ENCODE measurements around the gene VSTM2L.

VSTM2L gene

DNA sequence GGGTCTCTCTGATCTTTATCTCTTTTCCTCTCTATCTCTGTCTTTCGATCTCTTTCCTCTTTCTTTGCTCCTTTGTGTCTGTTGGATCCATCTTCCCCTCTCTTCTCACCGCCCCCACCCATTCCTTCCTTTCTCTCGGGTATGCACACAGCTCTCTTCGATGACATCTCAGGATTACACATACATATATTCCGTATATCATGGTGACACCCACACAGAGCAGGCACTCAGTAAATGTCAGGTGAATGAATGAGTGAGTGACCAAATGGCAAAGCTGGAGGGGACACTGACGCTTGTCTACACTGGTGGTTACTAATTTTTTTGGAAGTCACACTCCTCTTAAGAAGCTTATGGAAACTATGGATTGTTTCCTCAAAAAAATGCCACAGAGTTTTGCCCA is 9.9 kb downstream of the VSTM2L start:
- ATAC-seq (ENCODE audit: insufficient read depth, low read depth), result no peak
- peaks cover 37% of the 10 kb centered on the region for H3K27me3 ChIP-seq (ENCODE audit: insufficient read depth, low read length, poor library complexity)
- H3K9me3 ChIP-seq (ENCODE audit: insufficient read depth, low read length, severe bottlenecking), result no peaks in the 10 kb centered on the region
- H3K79me2 ChIP-seq (ENCODE audit: insufficient read depth, low read length), result no peaks in the 10 kb centered on the region
- H3K9ac ChIP-seq (ENCODE audit: low read depth, low read length), result no peak overlapping the region
- no peaks in the 10 kb centered on the region for H3K36me3 ChIP-seq (ENCODE audit: insufficient read depth, low read length)
- H4K20me1 ChIP-seq (ENCODE audit: insufficient read depth, low read length), result peaks cover 15% of the 10 kb centered on the region
- no peak overlapping the region for H3K4me3 ChIP-seq (ENCODE audit: low read depth in 1 of 2, low read length in 2 of 2)
- no peaks in the 10 kb centered on the region for H3K4me1 ChIP-seq (ENCODE audit: insufficient read depth, low read length)
- no peak overlapping the region for H2AFZ ChIP-seq (ENCODE audit: low read depth, low read length)
- H3K4me2 ChIP-seq (ENCODE audit: insufficient read depth, low read length), result no peak overlapping the region
- TF ChIP-seq EZH2 (IDR thresholded peaks at IDR 0.05; ENCODE audit: borderline replicate concordance, low read depth, low read length, severe bottlenecking) (no peak), CTCF (IDR thresholded peaks at IDR 0.05; ENCODE audit: borderline replicate concordance, extremely low read depth, low read length, poor library complexity, severe bottlenecking) (no peak)
- DNase-seq, result no peak
- no peak overlapping the region for H3K27ac ChIP-seq (ENCODE audit: low read length)

GRCh38 chr20:37913567-37914366 is 10.8 kb downstream of the VSTM2L start:
- H3K36me3 ChIP-seq (ENCODE audit: insufficient read depth, low read length), result no peaks in the 10 kb centered on the region
- no peak for TF ChIP-seq EZH2 (IDR thresholded peaks at IDR 0.05; ENCODE audit: borderline replicate concordance, low read depth, low read length, severe bottlenecking)
- TF ChIP-seq CTCF (IDR thresholded peaks at IDR 0.05; ENCODE audit: borderline replicate concordance, extremely low read depth, low read length, poor library complexity, severe bottlenecking), result no peak
- H2AFZ ChIP-seq (ENCODE audit: low read depth, low read length), result no peak overlapping the region
- H3K27ac ChIP-seq (ENCODE audit: low read length), result no peak overlapping the region
- no peak for DNase-seq
- H3K4me1 ChIP-seq (ENCODE audit: insufficient read depth, low read length), result no peaks in the 10 kb centered on the region
- ATAC-seq (ENCODE audit: insufficient read depth, low read depth), result no peak
- no peak overlapping the region for H3K4me3 ChIP-seq (ENCODE audit: low read depth in 1 of 2, low read length in 2 of 2)
- H3K27me3 ChIP-seq (ENCODE audit: insufficient read depth, low read length, poor library complexity), result peaks cover 40% of the 10 kb centered on the region
- no peaks in the 10 kb centered on the region for H3K79me2 ChIP-seq (ENCODE audit: insufficient read depth, low read length)
- H3K4me2 ChIP-seq (ENCODE audit: insufficient read depth, low read length), result no peak overlapping the region
- H4K20me1 ChIP-seq (ENCODE audit: insufficient read depth, low read length), result peaks cover 15% of the 10 kb centered on the region
- H3K9me3 ChIP-seq (ENCODE audit: insufficient read depth, low read length, severe bottlenecking), result no peaks in the 10 kb centered on the region
- no peak overlapping the region for H3K9ac ChIP-seq (ENCODE audit: low read depth, low read length)

GRCh38 chr20:37914367-37914671 is 11.4 kb downstream of the VSTM2L start:
- no peak overlapping the region for H2AFZ ChIP-seq (ENCODE audit: low read depth, low read length)
- DNase-seq (no peak), ATAC-seq (ENCODE audit: insufficient read depth, low read depth) (no peak)
- no peaks in the 10 kb centered on the region for H3K79me2 ChIP-seq (ENCODE audit: insufficient read depth, low read length)
- no peak overlapping the region for H3K4me3 ChIP-seq (ENCODE audit: low read depth in 1 of 2, low read length in 2 of 2)
- no peak for TF ChIP-seq EZH2 (IDR thresholded peaks at IDR 0.05; ENCODE audit: borderline replicate concordance, low read depth, low read length, severe bottlenecking)
- no peak for TF ChIP-seq CTCF (IDR thresholded peaks at IDR 0.05; ENCODE audit: borderline replicate concordance, extremely low read depth, low read length, poor library complexity, severe bottlenecking)
- no peaks in the 10 kb centered on the region for H3K4me1 ChIP-seq (ENCODE audit: insufficient read depth, low read length)
- no peaks in the 10 kb centered on the region for H3K36me3 ChIP-seq (ENCODE audit: insufficient read depth, low read length)
- H3K9ac ChIP-seq (ENCODE audit: low read depth, low read length), result no peak overlapping the region
- peaks cover 35% of the 10 kb centered on the region for H3K27me3 ChIP-seq (ENCODE audit: insufficient read depth, low read length, poor library complexity)
- H3K4me2 ChIP-seq (ENCODE audit: insufficient read depth, low read length), result no peak overlapping the region
- H3K9me3 ChIP-seq (ENCODE audit: insufficient read depth, low read length, severe bottlenecking), result no peaks in the 10 kb centered on the region
- H4K20me1 ChIP-seq (ENCODE audit: insufficient read depth, low read length), result peaks cover 15% of the 10 kb centered on the region
- no peak overlapping the region for H3K27ac ChIP-seq (ENCODE audit: low read length)

Data from DND-41 (cell line).